Panc1 (cell line): ENCODE data around the gene MMP24OS.

ENCODE experiments used
- CTCF ChIP-seq: fragments of 450-650 bp; IDR thresholded peaks from 2 replicates; pipeline ENCODE4 v1.5.1; 2017; ENCODE audit warnings: mild to moderate bottlenecking
- POLR2AphosphoS5 ChIP-seq: IDR thresholded peaks from 2 replicates; pipeline ENCODE4 v1.6.1; 2012; ENCODE audit warnings: mild to moderate bottlenecking, low read depth, low read length, moderate library complexity
- REST ChIP-seq, 2 experiments: IDR thresholded peaks; 2 replicates each; pipeline ENCODE4 v1.6.1; 2011 to 2012; ENCODE audit warnings: low read depth in 2 of 2, control low read depth in 1 of 2, low read length in 1 of 2, mild to moderate bottlenecking in 1 of 2, moderate library complexity in 1 of 2; ENCODE audit not compliant: insufficient read depth in 1 of 2
- TCF7L2 ChIP-seq: IDR thresholded peaks from 2 replicates; pipeline ENCODE4 v1.6.1; 2011; ENCODE audit warnings: mild to moderate bottlenecking, low read depth, low read length, inconsistent platforms

GRCh38 chr20:35298264-35298663 lies 20.3 kb upstream of the MMP24OS start:
- TF ChIP-seq CTCF (no peak), POLR2AphosphoS5 (no peak), TCF7L2 (no peak), REST (IDR thresholded peaks at IDR 0.05; ENCODE audit: insufficient read depth in 1 of 2, low read depth in 2 of 2, low read length in 1 of 2) (no peak)
